Measurements from ENCODE around the gene MAPK10. TPM values are rescaled to one million over a fixed set of nuclear protein-coding genes. Genes with fewer than 3 reads are reported as not detected.

Gene MAPK10
- total RNA-seq, 1 experiment from 2014 or later = 5.2 TPM

- ChIA-PET POLR2A (no interaction called here), CTCF (no interaction called here)
- no peak overlapping the region for H3K4me3 Mint-ChIP-seq
- no peak overlapping the region for H3K27ac Mint-ChIP-seq
- DNase-seq (ENCODE audit: low spot score) (no peak), ATAC-seq (no peak)
- 0 out of 2 replicates have a peak, but pooled peaks cover 4% of the 10 kb centered on the region for H3K4me1 Mint-ChIP-seq
- no peaks in the 10 kb centered on the region for H3K36me3 Mint-ChIP-seq
- TF ChIP-seq, protein P1, sequence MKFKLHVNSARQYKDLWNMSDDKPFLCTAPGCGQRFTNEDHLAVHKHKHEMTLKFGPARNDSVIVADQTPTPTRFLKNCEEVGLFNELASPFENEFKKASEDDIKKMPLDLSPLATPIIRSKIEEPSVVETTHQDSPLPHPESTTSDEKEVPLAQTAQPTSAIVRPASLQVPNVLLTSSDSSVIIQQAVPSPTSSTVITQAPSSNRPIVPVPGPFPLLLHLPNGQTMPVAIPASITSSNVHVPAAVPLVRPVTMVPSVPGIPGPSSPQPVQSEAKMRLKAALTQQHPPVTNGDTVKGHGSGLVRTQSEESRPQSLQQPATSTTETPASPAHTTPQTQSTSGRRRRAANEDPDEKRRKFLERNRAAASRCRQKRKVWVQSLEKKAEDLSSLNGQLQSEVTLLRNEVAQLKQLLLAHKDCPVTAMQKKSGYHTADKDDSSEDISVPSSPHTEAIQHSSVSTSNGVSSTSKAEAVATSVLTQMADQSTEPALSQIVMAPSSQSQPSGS (CRISPR knock-in tag; IDR thresholded peaks at IDR 0.05; ENCODE audit: borderline replicate concordance, low read depth) = no peak
- TF ChIP-seq JAZF1 (CRISPR knock-in tag; IDR thresholded peaks at IDR 0.05) (no peak), JUN (CRISPR knock-in tag; IDR thresholded peaks at IDR 0.05) (no peak), PRDM15 (CRISPR knock-in tag; IDR thresholded peaks at IDR 0.05) (no peak), NFYB (CRISPR knock-in tag; conservative IDR thresholded peaks at IDR 0.05; ENCODE audit: low read depth) (no peak), NFATC4 (CRISPR knock-in tag; IDR thresholded peaks at IDR 0.05) (no peak), ETV6 (CRISPR knock-in tag; IDR thresholded peaks at IDR 0.05) (no peak), SOX15 (CRISPR knock-in tag; IDR thresholded peaks at IDR 0.05) (no peak), E2F5 (CRISPR knock-in tag; IDR thresholded peaks at IDR 0.05) (no peak), ATF1 (CRISPR knock-in tag; IDR thresholded peaks at IDR 0.05) (no peak), HMGA2 (CRISPR knock-in tag; IDR thresholded peaks at IDR 0.05) (no peak), SMAD4 (CRISPR knock-in tag; IDR thresholded peaks at IDR 0.05) (no peak), E2F1 (CRISPR knock-in tag; IDR thresholded peaks at IDR 0.05) (no peak)
- TF ChIP-seq, protein P2, sequence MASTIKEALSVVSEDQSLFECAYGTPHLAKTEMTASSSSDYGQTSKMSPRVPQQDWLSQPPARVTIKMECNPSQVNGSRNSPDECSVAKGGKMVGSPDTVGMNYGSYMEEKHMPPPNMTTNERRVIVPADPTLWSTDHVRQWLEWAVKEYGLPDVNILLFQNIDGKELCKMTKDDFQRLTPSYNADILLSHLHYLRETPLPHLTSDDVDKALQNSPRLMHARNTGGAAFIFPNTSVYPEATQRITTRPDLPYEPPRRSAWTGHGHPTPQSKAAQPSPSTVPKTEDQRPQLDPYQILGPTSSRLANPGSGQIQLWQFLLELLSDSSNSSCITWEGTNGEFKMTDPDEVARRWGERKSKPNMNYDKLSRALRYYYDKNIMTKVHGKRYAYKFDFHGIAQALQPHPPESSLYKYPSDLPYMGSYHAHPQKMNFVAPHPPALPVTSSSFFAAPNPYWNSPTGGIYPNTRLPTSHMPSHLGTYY (CRISPR knock-in tag; IDR thresholded peaks at IDR 0.05) = no peak
- TF ChIP-seq, protein P3, sequence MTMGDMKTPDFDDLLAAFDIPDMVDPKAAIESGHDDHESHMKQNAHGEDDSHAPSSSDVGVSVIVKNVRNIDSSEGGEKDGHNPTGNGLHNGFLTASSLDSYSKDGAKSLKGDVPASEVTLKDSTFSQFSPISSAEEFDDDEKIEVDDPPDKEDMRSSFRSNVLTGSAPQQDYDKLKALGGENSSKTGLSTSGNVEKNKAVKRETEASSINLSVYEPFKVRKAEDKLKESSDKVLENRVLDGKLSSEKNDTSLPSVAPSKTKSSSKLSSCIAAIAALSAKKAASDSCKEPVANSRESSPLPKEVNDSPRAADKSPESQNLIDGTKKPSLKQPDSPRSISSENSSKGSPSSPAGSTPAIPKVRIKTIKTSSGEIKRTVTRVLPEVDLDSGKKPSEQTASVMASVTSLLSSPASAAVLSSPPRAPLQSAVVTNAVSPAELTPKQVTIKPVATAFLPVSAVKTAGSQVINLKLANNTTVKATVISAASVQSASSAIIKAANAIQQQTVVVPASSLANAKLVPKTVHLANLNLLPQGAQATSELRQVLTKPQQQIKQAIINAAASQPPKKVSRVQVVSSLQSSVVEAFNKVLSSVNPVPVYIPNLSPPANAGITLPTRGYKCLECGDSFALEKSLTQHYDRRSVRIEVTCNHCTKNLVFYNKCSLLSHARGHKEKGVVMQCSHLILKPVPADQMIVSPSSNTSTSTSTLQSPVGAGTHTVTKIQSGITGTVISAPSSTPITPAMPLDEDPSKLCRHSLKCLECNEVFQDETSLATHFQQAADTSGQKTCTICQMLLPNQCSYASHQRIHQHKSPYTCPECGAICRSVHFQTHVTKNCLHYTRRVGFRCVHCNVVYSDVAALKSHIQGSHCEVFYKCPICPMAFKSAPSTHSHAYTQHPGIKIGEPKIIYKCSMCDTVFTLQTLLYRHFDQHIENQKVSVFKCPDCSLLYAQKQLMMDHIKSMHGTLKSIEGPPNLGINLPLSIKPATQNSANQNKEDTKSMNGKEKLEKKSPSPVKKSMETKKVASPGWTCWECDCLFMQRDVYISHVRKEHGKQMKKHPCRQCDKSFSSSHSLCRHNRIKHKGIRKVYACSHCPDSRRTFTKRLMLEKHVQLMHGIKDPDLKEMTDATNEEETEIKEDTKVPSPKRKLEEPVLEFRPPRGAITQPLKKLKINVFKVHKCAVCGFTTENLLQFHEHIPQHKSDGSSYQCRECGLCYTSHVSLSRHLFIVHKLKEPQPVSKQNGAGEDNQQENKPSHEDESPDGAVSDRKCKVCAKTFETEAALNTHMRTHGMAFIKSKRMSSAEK (CRISPR knock-in tag; IDR thresholded peaks at IDR 0.05; ENCODE audit: borderline replicate concordance) = no peak
- no peaks in the 10 kb centered on the region for H3K9me3 Mint-ChIP-seq
- H3K27me3 Mint-ChIP-seq (ENCODE audit: low read depth) = no peaks in the 10 kb centered on the region; the same call in 1 of the 2 replicates
These were observed 85.2 kb downstream of the MAPK10 start for GRCh38 chr4:86274642-86275041.

Measured in WTC11 (cell line).